GM21619 (cell line): ENCODE data around the gene OXLD1.
"Not testable (repeated sequence)": the region's sequence is repeated elsewhere in the genome, so short reads cannot be mapped to it uniquely, and the experiment has no call there.

Source experiments
- ATAC-seq: cut with Tn5 transposase; IDR thresholded peaks from one replicate; pipeline ENCODE4 v1.9.1; 2021; ENCODE audit not compliant: unreplicated experiment

OXLD1 gene

DNA sequence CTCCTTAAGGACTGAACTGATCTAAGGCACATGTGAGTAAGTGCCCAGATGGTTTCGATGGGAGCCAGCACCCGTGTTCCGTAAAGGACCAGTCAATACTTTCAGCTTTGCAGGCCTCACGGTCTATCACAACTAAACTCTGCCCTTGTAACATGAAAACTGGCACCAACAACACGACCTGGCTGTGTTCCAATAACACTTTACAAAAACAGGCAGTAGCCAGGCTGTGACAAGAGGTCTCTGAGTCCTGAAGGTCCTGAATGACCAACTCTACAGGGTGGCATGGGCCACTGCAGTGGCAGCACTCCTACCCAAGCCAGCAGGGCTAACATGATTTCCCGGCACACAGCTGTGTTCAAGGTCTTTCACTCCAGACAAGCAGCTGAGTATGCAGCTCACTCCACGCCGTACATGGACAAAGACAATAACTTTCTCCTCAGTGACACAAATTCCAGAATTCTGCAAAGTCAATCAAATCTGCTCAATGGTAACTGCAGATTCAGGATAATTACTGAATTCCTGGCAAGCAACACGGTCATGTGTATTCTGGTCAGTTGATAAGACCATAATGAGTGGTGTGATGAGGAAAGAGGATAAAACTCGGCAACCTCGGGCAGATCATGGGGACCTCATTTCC is 44.8 kb downstream of the OXLD1 start:
- no peak for ATAC-seq

GRCh38 chr17:81618307-81618706 is 48.1 kb downstream of the OXLD1 start:
- ATAC-seq, result not testable (repeated sequence)

DNA sequence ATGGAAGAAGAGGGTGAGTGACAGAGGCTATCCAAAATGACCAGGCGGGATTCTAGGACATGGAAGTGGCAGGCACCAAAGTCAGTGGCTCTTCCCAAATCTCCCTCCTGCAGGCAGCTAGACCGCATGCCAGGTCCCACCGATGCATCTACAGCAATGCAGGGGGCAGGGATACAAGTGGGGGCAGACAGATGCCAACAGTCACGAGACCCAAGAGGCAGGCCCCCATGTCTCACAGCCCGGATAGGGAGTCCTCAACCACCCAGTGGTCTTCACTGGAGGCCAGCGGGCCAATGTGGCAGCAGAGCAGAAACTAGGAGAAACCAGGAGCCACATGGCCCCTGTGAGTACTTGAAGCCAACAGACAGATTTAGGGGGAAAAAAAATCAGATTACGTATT is 49.5 kb downstream of the OXLD1 start:
- ATAC-seq, result no peak

- no peak for ATAC-seq
Measured at GRCh38 chr17:81615401-81615930, 50.9 kb downstream of the OXLD1 start.
